Stomach smooth muscle (tissue), 2 donors: ENCODE results near the gene USP32.

Experiments used
- H3K27ac ChIP-seq: one replicate; pipeline ENCODE4 v1.7.0; 2013; ENCODE audit warnings: mild to moderate bottlenecking, low read length, inconsistent platforms
- H3K27me3 ChIP-seq, 2 donors: one replicate each; pipeline ENCODE4 v1.7.0; 2013; ENCODE audit warnings: low read length in 2 of 2; ENCODE audit not compliant: insufficient read depth in 2 of 2, control insufficient read depth in 1 of 2
- H3K36me3 ChIP-seq, 2 donors: one replicate each; pipeline ENCODE4 v1.7.0; 2013; ENCODE audit warnings: low read length in 2 of 2; ENCODE audit not compliant: control insufficient read depth in 2 of 2, insufficient read depth in 2 of 2
- H3K4me1 ChIP-seq: one replicate; pipeline ENCODE4 v1.7.0; 2013; ENCODE audit warnings: low read length; ENCODE audit not compliant: control insufficient read depth, insufficient read depth
- H3K4me3 ChIP-seq, 2 donors: one replicate each; pipeline ENCODE4 v1.7.0; 2013; ENCODE audit warnings: low read length in 2 of 2
- H3K9ac ChIP-seq, 2 donors: one replicate each; pipeline ENCODE4 v1.7.0; 2013; ENCODE audit warnings: low read length in 2 of 2, mild to moderate bottlenecking in 1 of 2
- H3K9me3 ChIP-seq, 2 donors: one replicate each; pipeline ENCODE4 v1.7.0; 2013; ENCODE audit warnings: low read length in 2 of 2; ENCODE audit not compliant: control insufficient read depth in 2 of 2
- donor health status: healthy.
- donor health status: Pancreatic carcinoma.

Gene USP32

DNA sequence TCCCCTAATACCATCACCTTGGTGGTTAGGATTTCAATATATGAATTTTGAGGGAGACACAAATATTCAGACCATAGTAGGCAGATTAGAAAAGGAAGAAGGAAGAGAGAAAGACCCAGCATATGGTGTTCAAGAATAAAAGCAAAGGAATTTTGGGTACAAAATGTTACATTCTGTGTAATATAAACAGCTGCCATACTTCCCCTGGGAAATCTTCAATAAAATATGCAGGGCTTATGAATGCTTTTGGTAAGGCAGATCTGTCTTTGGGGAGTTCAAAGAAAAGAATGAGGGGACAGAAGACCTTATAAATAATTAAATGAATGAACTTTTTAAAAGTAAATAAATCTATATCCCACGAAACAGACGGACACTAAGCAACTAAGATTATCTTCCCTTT lies 91.9 kb downstream of the USP32 start:
- no peaks in the 10 kb centered on the region for H3K9me3 ChIP-seq
- no peaks in the 10 kb centered on the region for H3K4me1 ChIP-seq
- H3K27me3 ChIP-seq, result no peaks in the 10 kb centered on the region
- H3K36me3 ChIP-seq, result peaks cover 0 to 2% of the 10 kb centered on the region in 2 donors
- no peak overlapping the region for H3K9ac ChIP-seq
- H3K27ac ChIP-seq, result no peak overlapping the region
- H3K4me3 ChIP-seq, result no peak overlapping the region

DNA sequence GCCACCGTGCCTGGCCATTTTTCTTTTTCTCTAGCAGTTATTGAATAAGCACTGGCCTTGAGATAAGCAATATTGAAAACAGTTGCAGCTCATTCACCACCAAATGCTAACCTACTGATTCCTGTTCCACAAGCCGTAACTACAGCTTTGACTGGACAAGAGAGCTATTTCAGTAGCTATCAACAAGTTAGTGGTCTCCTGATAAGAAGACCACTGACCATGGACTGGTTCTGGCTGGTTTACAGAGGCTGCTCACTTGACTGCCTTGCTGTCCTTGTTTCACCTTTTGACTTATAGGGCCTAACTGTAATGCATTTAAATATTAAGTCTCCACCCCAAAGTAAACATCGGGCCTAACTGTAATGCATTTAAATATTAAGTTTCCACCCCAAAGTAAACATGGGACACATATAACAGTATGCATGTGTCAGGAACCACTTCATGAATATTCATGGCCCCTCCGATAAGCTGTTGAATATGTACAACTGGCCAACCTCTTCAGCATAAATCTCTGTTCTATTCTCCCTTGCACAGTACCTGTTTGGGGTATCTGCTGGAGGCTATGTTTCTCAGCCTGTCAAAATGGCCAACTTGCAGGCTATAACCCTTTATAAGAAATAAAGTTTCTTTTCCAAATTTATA lies 94.1 kb downstream of the USP32 start:
- Histone ChIP-seq H3K4me3 (no peak overlapping the region), H3K27ac (no peak overlapping the region), H3K9ac (no peak overlapping the region), H3K9me3 (no peaks in the 10 kb centered on the region), H3K27me3 (no peaks in the 10 kb centered on the region), H3K4me1 (no peaks in the 10 kb centered on the region), H3K36me3 (peaks cover 0 to 5% of the 10 kb centered on the region in 2 donors)

DNA sequence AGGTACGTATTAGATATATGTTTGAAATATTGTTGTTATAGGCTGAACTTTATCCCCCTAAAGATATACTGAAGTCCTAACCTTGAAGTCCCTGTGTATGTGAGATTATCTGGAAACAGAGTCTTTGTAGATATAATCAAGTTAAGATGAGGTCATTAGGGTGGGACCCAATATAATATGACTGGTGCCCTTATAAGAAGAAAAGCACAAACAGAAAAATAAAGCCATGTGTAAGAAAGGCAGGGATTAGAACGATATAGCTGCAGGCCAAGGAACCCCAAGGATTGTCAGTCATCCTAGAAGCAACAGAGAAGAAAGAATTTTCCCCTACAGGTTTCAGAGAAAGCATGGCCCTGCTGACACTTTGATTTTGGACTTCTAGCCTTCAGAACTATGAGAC lies 95.8 kb downstream of the USP32 start:
- Histone ChIP-seq H3K9me3 (no peaks in the 10 kb centered on the region), H3K4me1 (no peaks in the 10 kb centered on the region), H3K9ac (no peak overlapping the region), H3K27ac (no peak overlapping the region), H3K27me3 (no peaks in the 10 kb centered on the region), H3K4me3 (no peak overlapping the region), H3K36me3 (peaks cover 0 to 5% of the 10 kb centered on the region in 2 donors)

DNA sequence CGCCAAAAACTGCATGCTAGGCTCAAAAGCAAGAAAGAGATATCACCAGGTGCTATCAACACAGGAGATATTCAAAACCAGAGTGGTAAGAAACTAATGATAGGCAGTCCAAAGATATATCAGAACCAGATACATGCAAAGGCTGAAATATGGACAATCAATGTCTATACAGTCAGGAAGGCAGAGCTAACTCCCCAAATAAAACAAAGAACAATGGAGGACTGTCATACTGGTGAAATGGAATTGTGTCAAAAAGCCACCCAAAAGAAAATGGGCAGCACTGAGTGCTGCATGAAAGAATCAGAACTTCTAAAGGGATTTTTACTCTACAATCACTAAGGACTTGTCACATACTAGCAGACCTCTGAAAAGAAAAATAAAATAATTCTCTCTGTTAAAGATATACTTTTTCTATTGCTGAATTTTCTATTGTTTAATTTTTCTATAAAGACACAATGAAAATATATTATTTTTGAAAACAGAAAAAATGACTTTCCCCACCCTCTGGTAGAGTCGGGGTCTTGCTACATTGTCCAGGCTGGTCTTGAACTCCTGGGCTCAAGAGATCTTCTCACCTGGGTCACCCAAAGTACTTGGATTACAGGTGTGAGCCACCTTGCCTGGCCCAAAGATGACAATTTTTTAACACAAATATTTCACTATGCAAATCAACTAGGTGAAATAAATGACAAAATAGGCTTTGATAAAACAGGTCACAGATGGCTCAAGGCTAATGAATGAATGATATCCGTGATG lies 98.2 kb downstream of the USP32 start:
- Histone ChIP-seq H3K36me3 (peaks cover 0 to 5% of the 10 kb centered on the region in 2 donors), H3K9me3 (no peaks in the 10 kb centered on the region), H3K4me1 (no peaks in the 10 kb centered on the region), H3K27ac (no peak overlapping the region), H3K27me3 (no peaks in the 10 kb centered on the region), H3K4me3 (no peak overlapping the region), H3K9ac (no peak overlapping the region)

DNA sequence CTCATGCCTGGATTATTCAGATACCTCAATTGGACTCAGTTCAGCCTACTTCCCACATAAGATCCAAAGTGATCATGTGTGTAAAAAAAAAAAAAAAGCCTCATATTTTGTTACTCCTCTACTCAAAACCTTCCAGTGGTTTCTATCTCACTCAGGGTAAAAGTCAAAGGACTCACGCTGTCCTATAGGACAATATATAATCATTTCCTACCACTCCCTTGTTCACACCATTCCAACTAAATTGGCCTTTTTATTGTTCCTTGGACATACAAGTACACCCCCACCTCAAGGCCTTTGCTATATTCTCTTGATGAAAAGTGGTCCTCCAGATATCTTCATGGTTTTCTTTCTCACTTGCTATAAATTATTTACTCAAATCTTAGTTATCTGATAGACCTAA lies 99.2 kb downstream of the USP32 start:
- Histone ChIP-seq H3K36me3 (peaks cover 2 to 3% of the 10 kb centered on the region in 2 donors), H3K9me3 (no peaks in the 10 kb centered on the region), H3K27ac (no peak overlapping the region), H3K9ac (no peak overlapping the region), H3K4me1 (no peaks in the 10 kb centered on the region), H3K4me3 (no peak overlapping the region), H3K27me3 (no peaks in the 10 kb centered on the region)

DNA sequence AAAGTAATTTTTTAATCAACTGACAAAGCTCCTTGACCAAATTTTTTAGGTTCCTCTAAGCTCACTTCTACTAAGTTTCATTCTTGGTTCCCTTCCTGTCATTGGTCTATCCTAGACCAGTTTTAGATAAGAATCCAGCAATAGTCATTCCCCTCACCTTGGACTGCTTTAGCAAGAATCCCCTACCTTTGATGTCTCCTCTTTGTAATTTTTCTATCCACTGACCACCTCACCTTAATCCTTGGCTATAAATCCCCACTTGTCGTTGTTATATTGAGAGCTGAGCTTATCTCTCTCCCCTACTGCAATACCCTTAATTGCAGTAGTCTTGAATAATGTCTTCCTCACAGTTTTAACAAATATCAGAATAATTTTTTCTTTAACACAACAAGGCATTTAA lies 107.2 kb downstream of the USP32 start:
- Histone ChIP-seq H3K4me1 (no peaks in the 10 kb centered on the region), H3K27ac (no peak overlapping the region), H3K9ac (no peak overlapping the region), H3K36me3 (peaks cover 3 to 5% of the 10 kb centered on the region in 2 donors), H3K27me3 (no peaks in the 10 kb centered on the region), H3K4me3 (no peak overlapping the region), H3K9me3 (no peaks in the 10 kb centered on the region)

DNA sequence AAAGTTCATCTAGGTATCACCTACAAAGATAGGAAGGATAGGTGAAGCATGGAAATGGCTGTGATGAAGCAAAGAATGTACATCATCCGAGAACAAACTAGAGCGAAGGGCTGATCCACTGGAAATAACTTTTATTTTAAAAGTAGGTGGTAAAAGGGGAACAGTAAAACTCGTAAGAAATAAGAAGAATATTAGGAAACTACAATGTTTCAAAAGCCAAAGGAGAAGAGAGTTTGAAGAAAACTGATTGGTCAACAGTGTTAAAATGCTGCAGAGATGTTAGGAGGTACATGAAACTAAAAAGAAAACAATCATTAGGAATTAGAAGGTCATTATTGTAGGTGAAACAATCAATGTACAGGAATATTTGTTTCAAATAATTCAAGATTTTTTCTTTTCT lies 108.1 kb downstream of the USP32 start:
- Histone ChIP-seq H3K36me3 (peaks cover 3 to 5% of the 10 kb centered on the region in 2 donors), H3K27me3 (no peaks in the 10 kb centered on the region), H3K27ac (no peak overlapping the region), H3K9me3 (no peaks in the 10 kb centered on the region), H3K4me1 (no peaks in the 10 kb centered on the region), H3K4me3 (no peak overlapping the region), H3K9ac (no peak overlapping the region)

DNA sequence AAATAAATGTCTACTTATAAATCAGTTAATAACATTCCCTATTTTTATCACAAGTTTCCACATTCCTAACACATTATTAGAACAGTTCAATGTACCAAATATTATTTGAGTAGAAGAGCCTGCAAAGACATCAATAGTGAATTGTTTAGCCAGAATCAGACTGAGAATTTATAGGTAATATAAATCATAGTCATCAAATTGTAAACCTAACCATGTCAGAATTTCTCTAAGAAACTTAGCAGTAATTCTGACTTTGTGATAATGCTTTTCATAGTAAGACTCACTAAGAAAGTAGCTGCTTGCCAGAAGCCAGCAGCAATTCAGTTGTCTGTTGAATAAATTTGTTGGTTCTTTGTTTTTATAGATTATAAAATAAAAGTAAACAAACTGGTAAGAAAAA lies 111.3 kb downstream of the USP32 start:
- no peak overlapping the region for H3K9ac ChIP-seq
- no peak overlapping the region for H3K4me3 ChIP-seq
- H3K4me1 ChIP-seq, result no peaks in the 10 kb centered on the region
- H3K9me3 ChIP-seq, result no peaks in the 10 kb centered on the region
- no peaks in the 10 kb centered on the region for H3K36me3 ChIP-seq
- H3K27ac ChIP-seq, result no peak overlapping the region
- H3K27me3 ChIP-seq, result no peaks in the 10 kb centered on the region

DNA sequence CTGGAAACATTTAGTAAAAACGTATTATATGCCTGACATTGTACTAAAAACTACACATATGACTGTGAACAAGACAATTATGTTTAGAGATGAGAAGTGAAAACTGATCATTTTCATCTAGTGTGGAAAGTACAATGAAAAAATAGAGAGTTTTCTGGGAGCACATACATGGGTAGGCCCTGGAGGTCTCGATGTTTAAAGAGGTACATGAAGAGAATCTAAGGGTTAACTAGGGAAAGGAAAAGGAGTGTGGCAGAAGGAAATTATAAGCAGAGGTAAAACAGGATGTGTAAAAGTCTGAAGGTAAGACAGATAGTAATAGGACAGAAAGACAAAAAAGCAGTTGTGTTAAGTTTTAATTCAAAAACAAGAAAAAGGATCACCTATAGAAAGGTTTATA lies 113.7 kb downstream of the USP32 start:
- Histone ChIP-seq H3K36me3 (no peaks in the 10 kb centered on the region), H3K9me3 (no peaks in the 10 kb centered on the region), H3K27me3 (no peaks in the 10 kb centered on the region), H3K4me3 (no peak overlapping the region), H3K4me1 (no peaks in the 10 kb centered on the region), H3K27ac (no peak overlapping the region), H3K9ac (no peak overlapping the region)

DNA sequence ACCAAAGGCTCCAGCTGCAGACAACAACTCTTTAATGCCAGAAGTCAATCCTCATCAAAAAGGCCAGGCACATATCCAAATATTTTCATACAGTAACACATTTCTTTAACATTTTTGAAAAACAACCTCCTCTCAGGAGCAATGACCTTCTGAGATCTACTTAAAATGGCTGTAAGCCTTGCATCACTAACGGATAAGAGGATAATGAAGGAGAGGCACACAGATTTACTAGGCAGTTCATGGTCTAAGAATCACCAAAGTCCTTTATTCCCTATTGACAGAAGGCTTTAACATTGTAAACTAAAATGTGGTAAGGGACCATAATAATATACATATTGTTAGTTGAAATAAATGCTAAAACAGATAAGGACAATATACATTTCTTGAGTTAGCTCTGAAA lies 114.7 kb downstream of the USP32 start:
- Histone ChIP-seq H3K4me1 (no peaks in the 10 kb centered on the region), H3K9me3 (no peaks in the 10 kb centered on the region), H3K27me3 (no peaks in the 10 kb centered on the region), H3K27ac (no peak overlapping the region), H3K36me3 (no peaks in the 10 kb centered on the region), H3K4me3 (no peak overlapping the region), H3K9ac (no peak overlapping the region)

DNA sequence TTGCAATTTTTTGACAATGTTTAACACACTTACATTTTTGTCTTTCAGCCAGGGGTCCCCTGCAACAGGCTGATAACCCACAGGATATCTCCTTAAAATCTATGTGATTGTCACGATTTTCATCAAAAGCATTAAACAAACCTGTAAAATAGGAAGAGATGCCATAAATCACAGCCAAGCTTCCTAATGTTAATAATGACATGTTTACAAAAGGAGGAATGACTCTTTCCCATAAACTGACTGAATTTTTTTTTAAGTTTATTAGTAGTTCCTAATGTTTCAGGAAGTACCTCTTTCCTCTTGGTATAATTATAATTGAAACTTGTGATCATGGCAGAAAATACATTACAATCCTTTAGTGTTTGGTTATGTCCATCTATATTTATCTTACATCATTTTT lies 122.5 kb downstream of the USP32 start:
- no peak overlapping the region for H3K9ac ChIP-seq
- no peak overlapping the region for H3K27ac ChIP-seq
- no peaks in the 10 kb centered on the region for H3K27me3 ChIP-seq
- H3K9me3 ChIP-seq, result no peaks in the 10 kb centered on the region
- H3K36me3 ChIP-seq, result no peaks in the 10 kb centered on the region
- no peaks in the 10 kb centered on the region for H3K4me1 ChIP-seq
- H3K4me3 ChIP-seq, result no peak overlapping the region
